H9 (cell line): ENCODE data around the gene TEAD1. TPM values are rescaled to one million over a fixed set of nuclear protein-coding genes. Genes with fewer than 3 reads are reported as not detected.

Experiments
- DNase-seq: peaks from one replicate; pipeline ENCODE4 v3.0.0-alpha.2; 2017
- H2AFZ ChIP-seq: one replicate; pipeline ENCODE4 v1.6.1; 2013; ENCODE audit warnings: mild to moderate bottlenecking, low read length, control low read depth, moderate library complexity
- H2AK5ac ChIP-seq: 2 replicates; pipeline ENCODE4 v1.6.1; 2013; ENCODE audit warnings: low read length, control low read depth, mixed read lengths; ENCODE audit not compliant: insufficient read length
- H2BK120ac ChIP-seq: one replicate; pipeline ENCODE4 v1.6.1; 2013; ENCODE audit warnings: low read depth, mild to moderate bottlenecking, low read length, control low read depth, inconsistent platforms; ENCODE audit not compliant: poor library complexity, severe bottlenecking
- H2BK12ac ChIP-seq: 2 replicates; pipeline ENCODE4 v1.6.1; 2013; ENCODE audit warnings: low read length, control low read depth, mixed read lengths, low read depth; ENCODE audit not compliant: insufficient read length
- H2BK15ac ChIP-seq: 2 replicates; pipeline ENCODE4 v1.6.1; 2013; ENCODE audit warnings: low read depth, low read length, control low read depth
- H2BK20ac ChIP-seq: one replicate; pipeline ENCODE4 v1.6.1; 2013; ENCODE audit warnings: low read depth, mild to moderate bottlenecking, low read length, control low read depth, inconsistent platforms; ENCODE audit not compliant: poor library complexity, severe bottlenecking
- H2BK5ac ChIP-seq: 2 replicates; pipeline ENCODE4 v1.6.1; 2013; ENCODE audit warnings: low read length, control low read depth, mixed read lengths; ENCODE audit not compliant: insufficient read length
- H3K14ac ChIP-seq: 2 replicates; pipeline ENCODE4 v1.6.1; 2013; ENCODE audit warnings: low read length, control low read depth; ENCODE audit not compliant: insufficient read depth
- H3K18ac ChIP-seq: 2 replicates; pipeline ENCODE4 v1.6.1; 2013; ENCODE audit warnings: low read depth, mild to moderate bottlenecking, mixed read lengths, low read length, control low read depth; ENCODE audit not compliant: insufficient read length
- H3K23ac ChIP-seq: 2 replicates; pipeline ENCODE4 v1.6.1; 2013; ENCODE audit warnings: low read length, control low read depth, mixed read lengths, low read depth; ENCODE audit not compliant: insufficient read length
- H3K23me2 ChIP-seq: 2 replicates; pipeline ENCODE4 v1.6.1; 2013; ENCODE audit warnings: low read depth, mild to moderate bottlenecking, mixed read lengths, low read length, control low read depth; ENCODE audit not compliant: insufficient read length, poor library complexity, severe bottlenecking
- H3K27ac ChIP-seq: 2 replicates; pipeline ENCODE4 v1.5.1; 2013; ENCODE audit warnings: low read length, control low read depth, mixed read lengths, low read depth; ENCODE audit not compliant: insufficient read length
- H3K27me3 ChIP-seq: 2 replicates; pipeline ENCODE4 v1.6.1; 2013; ENCODE audit warnings: low read length, control low read depth, inconsistent platforms; ENCODE audit not compliant: insufficient read depth
- H3K4ac ChIP-seq: 2 replicates; pipeline ENCODE4 v1.6.1; 2013; ENCODE audit warnings: low read depth, mild to moderate bottlenecking, control low read depth, inconsistent platforms, low read length, moderate library complexity
- H3K4me1 ChIP-seq: 2 replicates; pipeline ENCODE4 v1.6.1; 2013; ENCODE audit warnings: low read length, control low read depth, inconsistent platforms; ENCODE audit not compliant: insufficient read depth
- H3K4me2 ChIP-seq: 2 replicates; pipeline ENCODE4 v1.6.1; 2013; ENCODE audit warnings: low read length, control low read depth, mixed read lengths; ENCODE audit not compliant: insufficient read length, insufficient read depth
- H3K56ac ChIP-seq: 2 replicates; pipeline ENCODE4 v1.6.1; 2013; ENCODE audit warnings: low read depth, mild to moderate bottlenecking, mixed read lengths, low read length, control low read depth; ENCODE audit not compliant: insufficient read length
- H3K79me1 ChIP-seq: 2 replicates; pipeline ENCODE4 v1.6.1; 2013; ENCODE audit warnings: low read depth, mild to moderate bottlenecking, moderate library complexity, low read length, control low read depth, inconsistent platforms; ENCODE audit not compliant: insufficient read depth, poor library complexity, severe bottlenecking
- H3K79me2 ChIP-seq: 2 replicates; pipeline ENCODE4 v1.6.1; 2013; ENCODE audit warnings: low read length, control low read depth, inconsistent platforms; ENCODE audit not compliant: insufficient read depth
- H3K9ac ChIP-seq: 2 replicates; pipeline ENCODE4 v1.6.1; 2013; ENCODE audit warnings: low read length, control low read depth, mixed read lengths; ENCODE audit not compliant: insufficient read length; ENCODE audit errors: extremely low read depth
- H3K9me3 ChIP-seq: one replicate; pipeline ENCODE4 v1.6.1; 2013; ENCODE audit warnings: low read depth, low read length, inconsistent platforms; ENCODE audit not compliant: control insufficient read depth
- H3T11ph ChIP-seq: one replicate; pipeline ENCODE4 v1.6.1; 2013; ENCODE audit warnings: mild to moderate bottlenecking, low read length, control low read depth, inconsistent platforms
- H4K20me1 ChIP-seq: one replicate; pipeline ENCODE4 v1.6.1; 2013; ENCODE audit not compliant: control insufficient read depth, insufficient read length, insufficient read depth
- H4K5ac ChIP-seq: 2 replicates; pipeline ENCODE4 v1.6.1; 2013; ENCODE audit warnings: low read depth, mild to moderate bottlenecking, mixed read lengths, low read length, control low read depth; ENCODE audit not compliant: insufficient read length
- H4K8ac ChIP-seq: replicated peaks from 2 replicates; pipeline ENCODE4 v1.6.1; 2013; ENCODE audit warnings: low read length, control low read depth, mixed read lengths, low read depth; ENCODE audit not compliant: insufficient read length
- H4K91ac ChIP-seq: 2 replicates; pipeline ENCODE4 v1.6.1; 2013; ENCODE audit warnings: low read depth, mild to moderate bottlenecking, moderate library complexity, mixed read lengths, low read length, control low read depth; ENCODE audit not compliant: insufficient read length
- H3K27ac Mint-ChIP-seq, 3 experiments: 2 replicates in 2 of 3; 3 replicates in 1 of 3; pipeline ENCODE4 v1.8.0; 2020 to 2021; ENCODE audit warnings: mixed read lengths in 3 of 3, mild to moderate bottlenecking in 1 of 3, moderate library complexity in 1 of 3
- H3K27me3 Mint-ChIP-seq: 2 replicates; pipeline ENCODE4 v1.8.0; 2021; ENCODE audit warnings: low read depth, mild to moderate bottlenecking, moderate library complexity, mixed read lengths
- H3K36me3 Mint-ChIP-seq, 3 experiments: 2 replicates in 2 of 3; 3 replicates in 1 of 3; pipeline ENCODE4 v1.8.0; 2020 to 2021; ENCODE audit warnings: low read depth in 3 of 3, mixed read lengths in 3 of 3; ENCODE audit not compliant: insufficient read depth in 1 of 3
- H3K4me1 Mint-ChIP-seq, 2 experiments: 2 replicates each; pipeline ENCODE4 v1.8.0; 2020; ENCODE audit warnings: mixed read lengths in 2 of 2
- H3K4me3 Mint-ChIP-seq, 2 experiments: 2 replicates in 1 of 2; 3 replicates in 1 of 2; pipeline ENCODE4 v1.8.0; 2020 to 2021; ENCODE audit warnings: mild to moderate bottlenecking in 2 of 2, mixed read lengths in 2 of 2, moderate library complexity in 1 of 2
- H3K9me3 Mint-ChIP-seq, 2 experiments: 2 replicates in 1 of 2; 3 replicates in 1 of 2; pipeline ENCODE4 v1.8.0; 2020; ENCODE audit warnings: mild to moderate bottlenecking in 2 of 2, mixed read lengths in 2 of 2, moderate library complexity in 1 of 2
- WGBS: extraction: QIAGEN DNeasy Blood & Tissue Kit; methylation state at CpG from one replicate; pipeline ENCODE4 v1.1.7; 2013; ENCODE audit warnings: missing lambda C conversion rate, low lambda C conversion rate, mixed read lengths; ENCODE audit not compliant: insufficient read length; ENCODE audit errors: extremely low coverage; 5-methylcytosine and 5-hydroxymethylcytosine counted together
- total RNA-seq: library from RNA; stranded (reverse); gene quantifications from 2 replicates; pipeline ENCODE4 v1.2.1, GENCODE V29; 2021
- TF ChIP-seq, protein P1 (sequence below): fragments of 200-600 bp; sonication (generic); conservative IDR thresholded peaks from 3 replicates; pipeline ENCODE4 v1.8.0; 2021; ENCODE audit warnings: antibody characterized with exemption, mild to moderate bottlenecking

The TEAD1 gene
- total RNA-seq, 1 experiment from 2014 or later: 75.1 TPM

DNA sequence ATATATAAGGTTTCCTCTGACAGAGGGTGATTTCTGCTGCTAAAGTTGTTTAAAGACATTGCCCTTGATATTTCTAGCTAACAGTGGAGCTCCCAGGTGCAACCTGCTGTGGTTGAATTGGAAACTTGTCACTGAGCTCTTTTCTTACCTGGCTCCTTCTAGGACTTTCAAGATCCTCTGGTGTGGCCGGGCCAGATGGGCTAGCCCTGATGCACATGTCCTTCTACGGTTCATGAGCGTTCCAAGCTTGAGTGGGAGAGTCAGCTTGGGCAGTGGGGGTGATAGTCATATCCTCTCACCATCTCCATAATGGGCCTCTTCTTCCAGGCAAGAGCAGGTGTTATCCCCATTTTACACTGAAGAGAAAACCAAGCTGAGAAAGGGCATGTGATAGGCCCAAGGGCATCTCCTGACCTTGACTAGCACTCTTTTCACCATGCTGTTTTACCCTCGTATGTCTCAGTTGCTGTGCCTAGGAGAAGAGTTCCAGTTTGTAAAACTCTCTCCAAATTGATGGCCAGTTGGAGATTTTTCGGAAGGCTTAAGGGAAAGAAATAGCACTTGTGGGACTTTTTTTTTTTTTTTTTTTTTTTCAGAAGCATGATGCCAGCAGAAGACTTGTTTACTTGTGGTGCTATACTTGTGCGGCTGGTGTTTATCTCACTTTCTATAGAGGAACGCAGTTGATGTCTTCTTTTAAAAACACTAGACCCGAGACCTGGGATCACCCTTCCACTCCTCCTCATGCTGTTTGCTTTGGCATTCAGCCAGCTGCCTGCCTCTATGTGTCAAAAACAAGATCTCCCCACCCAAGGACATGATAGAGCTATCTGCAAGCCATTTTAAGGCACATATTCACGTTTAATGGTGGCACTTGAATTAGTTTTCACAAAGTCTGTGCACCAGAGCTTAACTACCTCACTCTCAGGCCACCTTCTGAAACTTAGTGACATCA, 32.6 kb downstream of the TEAD1 start:
- H2BK15ac ChIP-seq: no peak overlapping the region
- no peak overlapping the region for H4K5ac ChIP-seq
- H3K9ac ChIP-seq: no peak overlapping the region
- no peak overlapping the region for H2BK5ac ChIP-seq
- H3K36me3 Mint-ChIP-seq: peaks cover 0 to 2% (median 0%) of the 10 kb centered on the region in 3 experiments; a peak in 2 of 7 replicates
- H2BK20ac ChIP-seq: no peak overlapping the region
- no peak overlapping the region for H2BK12ac ChIP-seq
- H3K4me2 ChIP-seq: no peak overlapping the region
- peaks cover 21% of the 10 kb centered on the region for H3K4me1 ChIP-seq
- no peaks in the 10 kb centered on the region for H3K23me2 ChIP-seq
- no peaks in the 10 kb centered on the region; a peak in 1 of 5 replicates for H3K9me3 Mint-ChIP-seq
- no peaks in the 10 kb centered on the region for H3K9me3 ChIP-seq
- H4K8ac ChIP-seq: no peak overlapping the region
- no peak for DNase-seq
- H2AK5ac ChIP-seq: no peak overlapping the region
- H3T11ph ChIP-seq: no peak overlapping the region
- H3K27ac Mint-ChIP-seq: peak overlapping the region in 1 of 3 experiments; percentile 91; a peak in 4 of 7 replicates
- H3K4me1 Mint-ChIP-seq: peaks cover 49 to 61% of the 10 kb centered on the region in 2 experiments
- TF ChIP-seq, protein P1, sequence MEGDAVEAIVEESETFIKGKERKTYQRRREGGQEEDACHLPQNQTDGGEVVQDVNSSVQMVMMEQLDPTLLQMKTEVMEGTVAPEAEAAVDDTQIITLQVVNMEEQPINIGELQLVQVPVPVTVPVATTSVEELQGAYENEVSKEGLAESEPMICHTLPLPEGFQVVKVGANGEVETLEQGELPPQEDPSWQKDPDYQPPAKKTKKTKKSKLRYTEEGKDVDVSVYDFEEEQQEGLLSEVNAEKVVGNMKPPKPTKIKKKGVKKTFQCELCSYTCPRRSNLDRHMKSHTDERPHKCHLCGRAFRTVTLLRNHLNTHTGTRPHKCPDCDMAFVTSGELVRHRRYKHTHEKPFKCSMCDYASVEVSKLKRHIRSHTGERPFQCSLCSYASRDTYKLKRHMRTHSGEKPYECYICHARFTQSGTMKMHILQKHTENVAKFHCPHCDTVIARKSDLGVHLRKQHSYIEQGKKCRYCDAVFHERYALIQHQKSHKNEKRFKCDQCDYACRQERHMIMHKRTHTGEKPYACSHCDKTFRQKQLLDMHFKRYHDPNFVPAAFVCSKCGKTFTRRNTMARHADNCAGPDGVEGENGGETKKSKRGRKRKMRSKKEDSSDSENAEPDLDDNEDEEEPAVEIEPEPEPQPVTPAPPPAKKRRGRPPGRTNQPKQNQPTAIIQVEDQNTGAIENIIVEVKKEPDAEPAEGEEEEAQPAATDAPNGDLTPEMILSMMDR: no peak
- H3K79me1 ChIP-seq: peaks cover 13% of the 10 kb centered on the region
- WGBS: no CpG with 5 or more reads among the region's 9 CpGs
- no peak overlapping the region for H3K4me3 Mint-ChIP-seq
- H2BK120ac ChIP-seq: no peak overlapping the region
- no peak overlapping the region for H3K23ac ChIP-seq
- H3K4ac ChIP-seq: no peak overlapping the region
- no peak overlapping the region for H3K56ac ChIP-seq
- no peak overlapping the region for H3K18ac ChIP-seq
- H3K27me3 Mint-ChIP-seq: no peaks in the 10 kb centered on the region
- no peak overlapping the region for H3K27ac ChIP-seq
- no peak overlapping the region for H4K91ac ChIP-seq
- no peak overlapping the region; the same call in 1 of the 2 replicates for H3K14ac ChIP-seq
- no peaks in the 10 kb centered on the region for H4K20me1 ChIP-seq
- no peak overlapping the region for H2AFZ ChIP-seq
- H3K27me3 ChIP-seq: no peaks in the 10 kb centered on the region
- peaks cover 14% of the 10 kb centered on the region for H3K79me2 ChIP-seq
